CD4-positive, alpha-beta T cell treated with Interleukin-6 at 100 ng/mL for 8 hours (primary cell): ENCODE results near the gene RFX3.

ENCODE experiments used
- DNase-seq: peaks from one replicate; pipeline ENCODE4 v3.0.0-alpha.2; 2020; ENCODE audit warnings: mixed read lengths, low spot score

Gene RFX3

GRCh38 chr9:3475300-3476020, 50.3 kb downstream of the RFX3 start:
- no peak for DNase-seq

DNA sequence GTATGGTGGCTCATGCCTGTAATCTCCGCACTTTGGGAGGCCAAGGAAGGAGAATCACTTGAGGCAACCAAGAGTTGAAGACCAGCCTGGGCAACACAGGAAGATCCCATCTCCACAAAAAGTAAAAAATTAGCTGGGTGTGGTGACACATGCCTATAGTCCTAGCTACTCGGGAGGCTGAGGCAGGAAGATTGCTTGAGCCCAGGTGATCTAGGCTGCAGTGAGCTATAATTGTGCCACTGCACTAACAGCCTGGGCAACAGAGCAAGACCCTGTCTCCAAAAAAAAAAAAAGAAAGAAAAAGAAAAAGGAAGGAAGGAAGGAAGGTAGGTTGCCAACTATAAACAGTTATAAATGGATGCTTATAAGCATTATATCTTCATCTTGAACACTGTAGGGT, 51.0 kb downstream of the RFX3 start:
- DNase-seq, result no peak

GRCh38 chr9:3473405-3473804, 52.4 kb downstream of the RFX3 start:
- DNase-seq, result no peak

DNA sequence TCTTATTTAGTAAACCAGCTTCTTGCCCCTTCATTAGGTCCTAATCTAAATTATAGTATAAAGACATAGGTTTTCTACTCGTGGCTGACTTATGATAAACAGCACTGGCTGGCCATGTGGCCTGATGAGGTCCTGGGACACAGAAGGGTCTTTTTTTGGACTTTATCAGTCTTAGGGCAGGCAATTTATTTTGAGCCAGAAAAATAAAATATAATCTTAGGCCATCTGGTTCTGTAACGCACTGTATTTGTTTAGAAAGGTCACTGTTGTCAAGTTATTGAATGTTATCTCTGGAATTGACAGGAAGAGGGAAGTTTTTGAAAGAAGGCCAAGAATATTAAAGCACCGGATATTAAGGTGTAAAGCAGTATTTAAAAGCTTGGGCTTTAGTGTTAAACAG, 53.9 kb downstream of the RFX3 start:
- DNase-seq, result no peak

DNA sequence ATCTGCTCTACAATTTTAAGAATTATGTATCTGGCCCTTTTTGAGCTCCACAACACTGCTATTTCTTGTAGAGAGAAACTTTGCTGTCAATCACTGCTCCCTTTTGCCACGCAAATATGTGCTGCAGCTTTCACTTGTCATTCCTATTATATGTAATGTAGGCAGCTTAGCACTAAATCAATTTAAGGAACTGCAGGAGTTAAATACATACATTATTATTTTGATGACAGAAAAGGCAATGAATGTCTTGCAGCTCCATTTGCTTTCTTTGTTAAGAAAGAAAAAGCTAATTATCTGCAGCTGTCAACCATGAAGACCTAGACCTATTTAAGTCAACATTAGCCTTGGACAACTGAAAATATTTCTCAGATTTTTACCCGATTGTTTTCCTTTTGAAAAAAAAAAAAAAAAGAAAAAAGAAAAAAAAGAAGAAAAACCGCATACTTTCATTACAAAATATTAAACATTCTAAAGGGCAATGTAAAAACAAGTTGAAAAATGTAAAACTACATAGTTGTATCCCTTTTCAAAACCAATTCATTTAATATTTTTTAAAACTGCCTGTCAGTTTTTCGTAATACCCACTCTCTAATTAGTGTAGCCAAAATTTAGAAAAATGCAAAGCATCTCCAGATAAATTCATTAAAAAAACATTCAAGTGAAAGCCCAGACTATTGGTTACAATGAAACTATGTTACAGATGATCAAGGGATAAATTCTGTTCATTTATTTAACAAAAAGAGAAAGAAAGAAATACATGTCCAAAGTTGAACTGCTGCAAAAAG, 57.2 kb downstream of the RFX3 start:
- no peak for DNase-seq

- peak; percentile 69 for DNase-seq
These were observed 58.1 kb downstream of the RFX3 start for GRCh38 chr9:3467593-3468219.

GRCh38 chr9:3464033-3464638, 61.7 kb downstream of the RFX3 start:
- DNase-seq, result no peak

- DNase-seq, result no peak
These were observed 66.9 kb downstream of the RFX3 start for GRCh38 chr9:3458806-3459475.

DNA sequence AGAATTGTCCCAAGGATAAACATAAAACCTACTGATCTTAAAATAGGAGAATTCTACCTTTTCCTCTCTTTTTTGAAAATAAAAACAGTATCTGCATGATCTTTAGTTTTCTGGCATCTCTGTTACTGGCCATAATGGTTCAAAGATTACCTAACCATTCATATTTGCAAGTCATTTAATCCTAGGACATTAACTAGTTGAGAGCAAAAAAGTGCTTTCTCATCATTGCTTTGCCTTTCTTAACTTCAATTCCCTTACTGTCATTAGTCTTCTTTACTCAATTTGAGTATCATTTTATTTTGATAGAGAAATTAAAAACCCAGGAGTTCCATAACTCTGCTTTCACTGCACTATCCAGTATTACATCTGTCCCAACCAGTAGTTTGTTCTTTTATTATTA, 68.6 kb downstream of the RFX3 start:
- DNase-seq, result no peak

GRCh38 chr9:3455717-3456116, 70.1 kb downstream of the RFX3 start:
- no peak for DNase-seq

GRCh38 chr9:3455094-3455493, 70.7 kb downstream of the RFX3 start:
- no peak for DNase-seq

DNA sequence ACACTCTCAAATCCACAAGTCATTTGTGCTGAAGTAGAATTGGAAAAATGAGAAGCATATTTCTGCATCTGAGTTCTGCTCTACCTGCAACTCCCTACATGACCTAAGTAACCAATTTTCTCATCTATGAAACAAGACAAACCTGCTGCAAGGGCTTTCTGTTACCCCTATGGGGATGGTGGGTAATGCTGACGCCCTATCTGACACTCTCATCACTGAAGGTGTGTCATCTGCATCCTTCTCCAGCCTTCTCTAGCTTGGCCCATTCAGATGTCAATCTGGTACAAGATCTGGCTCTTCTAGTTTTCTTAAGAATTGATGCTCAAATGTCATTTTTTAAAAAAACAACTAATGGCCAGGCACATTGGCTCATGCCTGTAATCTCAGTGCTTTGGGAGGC, 73.8 kb downstream of the RFX3 start:
- no peak for DNase-seq

DNA sequence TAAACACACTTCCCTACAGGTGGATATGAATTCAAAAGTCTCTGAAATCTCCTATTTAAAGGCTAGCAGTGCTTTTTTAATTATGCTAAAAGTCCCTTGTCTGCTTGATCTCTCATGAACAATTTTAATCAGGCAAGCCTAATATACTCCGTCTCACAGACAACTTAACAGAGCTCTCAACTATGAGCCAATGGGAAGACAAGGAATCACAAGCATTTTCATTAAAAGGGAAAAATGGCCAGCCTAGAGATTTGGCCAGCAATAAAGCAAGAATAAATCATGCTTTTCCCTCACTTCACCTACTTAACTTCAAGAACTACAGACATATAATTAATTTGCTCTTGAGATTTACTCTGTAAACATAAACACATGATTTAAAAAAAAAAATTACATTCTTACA, 78.0 kb downstream of the RFX3 start:
- no peak for DNase-seq

- no peak for DNase-seq
These were observed 78.7 kb downstream of the RFX3 start for GRCh38 chr9:3447143-3447542.

DNA sequence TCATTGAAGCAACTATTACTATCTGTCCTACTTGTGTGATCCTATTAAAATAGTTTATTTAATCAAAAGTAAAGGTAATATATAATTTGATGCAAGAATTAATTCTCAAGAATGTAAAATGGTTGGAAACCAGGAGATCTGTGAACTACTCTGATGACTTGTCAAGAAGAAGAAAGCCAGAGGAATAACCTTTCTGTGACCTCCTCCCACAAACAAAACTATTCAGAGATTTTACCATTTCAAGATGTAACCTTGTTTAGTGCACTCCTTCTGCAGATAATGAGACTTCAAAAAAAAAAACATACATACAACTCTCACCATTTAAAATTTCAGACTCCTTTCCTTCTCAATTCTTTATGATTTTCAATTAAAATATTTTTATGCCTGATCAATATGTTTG, 79.5 kb downstream of the RFX3 start:
- no peak for DNase-seq

- DNase-seq, result no peak
These were observed 81.8 kb downstream of the RFX3 start for GRCh38 chr9:3444016-3444415.

DNA sequence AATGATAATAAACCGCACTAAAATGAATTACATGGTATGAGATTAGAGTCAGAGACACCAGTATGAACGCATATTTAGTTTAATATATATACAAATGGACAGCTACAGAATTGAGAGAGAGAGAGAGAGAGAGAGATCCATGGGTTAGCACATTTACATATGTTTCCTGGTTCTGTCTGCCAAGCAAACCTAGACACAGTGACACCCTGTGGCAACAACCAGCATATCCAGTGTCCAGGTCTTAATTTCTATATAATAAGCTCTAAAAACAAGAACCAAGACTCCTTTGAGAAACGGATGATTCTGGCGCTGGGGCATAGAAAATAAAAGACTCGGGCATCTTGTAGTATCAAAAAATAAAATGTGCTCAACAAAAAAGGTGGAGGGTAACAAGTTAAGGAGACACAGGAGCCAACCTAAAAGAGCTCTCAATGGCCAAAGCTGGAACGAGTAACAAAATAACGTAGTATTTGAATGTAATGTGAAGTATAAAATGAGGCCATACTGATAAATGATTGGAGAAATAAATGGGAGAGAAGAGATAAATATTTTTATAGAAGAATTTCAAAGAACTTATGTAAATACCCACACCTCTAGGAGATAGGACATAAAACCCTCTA, 84.5 kb downstream of the RFX3 start:
- peak; percentile 36 for DNase-seq

GRCh38 chr9:3436629-3437420, 89.0 kb downstream of the RFX3 start:
- DNase-seq, result no peak

DNA sequence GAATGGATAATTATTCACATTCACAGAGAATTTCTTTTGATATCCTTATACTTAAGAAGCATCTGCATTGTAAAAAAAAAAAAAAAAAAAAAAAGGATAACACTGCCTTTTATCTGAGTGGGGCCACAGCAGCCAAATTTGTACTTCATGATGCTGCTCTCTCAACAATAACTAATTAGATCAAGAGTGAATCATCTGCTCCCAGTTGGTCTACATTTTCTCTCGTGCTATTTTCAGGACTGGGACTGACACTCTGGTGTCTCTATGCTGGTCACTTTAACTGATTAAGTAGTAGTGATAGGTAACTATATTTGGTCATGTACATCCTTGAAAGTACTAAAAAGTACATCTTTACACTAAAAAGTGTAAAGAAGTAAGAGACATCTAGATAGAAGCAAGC, 90.1 kb downstream of the RFX3 start:
- DNase-seq, result no peak

DNA sequence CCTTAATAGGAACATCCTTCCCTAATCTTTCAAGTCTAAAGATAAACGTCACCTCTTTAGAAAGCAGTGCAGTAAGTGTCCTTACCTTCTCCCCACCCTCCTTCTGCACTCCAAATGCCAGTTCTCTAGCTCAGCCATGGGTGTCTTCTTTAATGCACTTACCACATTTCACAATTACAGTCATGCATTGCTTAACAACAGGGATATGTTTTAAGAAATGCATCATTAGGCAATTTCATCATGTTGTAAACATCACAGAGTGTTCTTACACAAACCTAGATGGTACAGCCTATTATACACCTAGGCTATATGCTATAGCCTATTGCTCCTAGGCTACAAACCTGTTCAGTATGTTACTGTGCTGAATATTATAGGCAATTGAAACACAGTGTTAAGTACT, 91.2 kb downstream of the RFX3 start:
- no peak for DNase-seq

DNA sequence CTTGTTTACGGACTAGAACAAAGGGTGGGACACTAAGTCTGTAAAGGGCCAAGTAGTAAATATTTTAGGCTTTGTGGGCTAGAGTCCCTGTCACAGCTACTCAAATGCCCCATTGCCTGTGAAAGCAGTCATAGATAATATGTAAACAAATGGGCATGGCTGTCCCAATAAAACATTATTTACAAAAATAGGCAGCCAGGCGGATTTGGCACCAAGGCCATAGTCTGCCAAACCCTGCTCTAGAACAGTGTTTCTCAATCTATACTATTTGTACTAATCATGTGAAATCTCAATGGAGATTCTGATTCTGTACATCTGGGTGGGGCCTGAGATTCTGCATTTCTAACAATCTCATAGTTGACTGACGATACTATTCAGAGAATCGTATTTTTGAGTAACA, 92.0 kb downstream of the RFX3 start:
- DNase-seq, result no peak
